ENCODE measurements around the gene CD6.

- TF ChIP-seq CTCF (IDR thresholded peaks at IDR 0.05) (no peak), POLR2A (IDR thresholded peaks at IDR 0.05) (no peak)
Measured at GRCh38 chr11:61041755-61042518, 70.5 kb downstream of the CD6 start.

Data from heart left ventricle (tissue), 13 donors.